ENCODE measurements around the gene RGS7.
A peak's percentile ranks its signal among the peaks of the same experiment; 100 is the strongest.
"Not testable (repeated sequence)": the region's sequence is repeated elsewhere in the genome, so short reads cannot be mapped to it uniquely, and the experiment has no call there.

RGS7 gene

GRCh38 chr1:241068359-241068758 lies 288.6 kb downstream of the RGS7 start:
- DNase-seq = no peak

GRCh38 chr1:241063276-241063675 lies 293.7 kb downstream of the RGS7 start:
- no peak for DNase-seq

- DNase-seq = no peak
Observed at GRCh38 chr1:241061062-241061461, 295.9 kb downstream of the RGS7 start.

GRCh38 chr1:241048622-241049021 lies 308.4 kb downstream of the RGS7 start:
- DNase-seq = no peak

GRCh38 chr1:241045659-241046058 lies 311.3 kb downstream of the RGS7 start:
- no peak for DNase-seq

- DNase-seq = no peak
Observed at GRCh38 chr1:241034203-241034936, 322.6 kb downstream of the RGS7 start.

- no peak for DNase-seq
Observed at GRCh38 chr1:241024834-241025233, 332.2 kb downstream of the RGS7 start.

GRCh38 chr1:241022366-241022765 lies 334.6 kb downstream of the RGS7 start:
- DNase-seq = no peak

- DNase-seq = peak; percentile 24 to 80
Observed at GRCh38 chr1:241020851-241021697, 335.9 kb downstream of the RGS7 start.

- DNase-seq = no peak
Observed at GRCh38 chr1:241012708-241013340, 344.2 kb downstream of the RGS7 start.

- DNase-seq = no peak
Observed at GRCh38 chr1:241007668-241008067, 349.3 kb downstream of the RGS7 start.

- DNase-seq = no peak
Observed at GRCh38 chr1:240999826-241000225, 357.2 kb downstream of the RGS7 start.

GRCh38 chr1:240998441-240999015 lies 358.5 kb downstream of the RGS7 start:
- DNase-seq = no peak

- DNase-seq = no peak
Observed at GRCh38 chr1:240998024-240998423, 359.0 kb downstream of the RGS7 start.

- no peak for DNase-seq
Observed at GRCh38 chr1:240993004-240993403, 364.0 kb downstream of the RGS7 start.

- DNase-seq = no peak
Observed at GRCh38 chr1:240991230-240991629, 365.8 kb downstream of the RGS7 start.

- no peak for DNase-seq
Observed at GRCh38 chr1:240987928-240988327, 369.1 kb downstream of the RGS7 start.

GRCh38 chr1:240985081-240985480 lies 371.9 kb downstream of the RGS7 start:
- DNase-seq = no peak

- no peak for DNase-seq
Observed at GRCh38 chr1:240980342-240980741, 376.7 kb downstream of the RGS7 start.

GRCh38 chr1:240976685-240977084 lies 380.3 kb downstream of the RGS7 start:
- no peak for DNase-seq

- no peak for DNase-seq
Observed at GRCh38 chr1:240973875-240974274, 383.1 kb downstream of the RGS7 start.

- not testable (repeated sequence) for DNase-seq
Observed at GRCh38 chr1:240972059-240972458, 384.9 kb downstream of the RGS7 start.

GRCh38 chr1:240970253-240970652 lies 386.8 kb downstream of the RGS7 start:
- DNase-seq = no peak

Data from NCI-H524 (cell line).